Ovary (tissue), 9 donors: ENCODE measurements around the gene PRDM13. TPM values are rescaled to one million over a fixed set of nuclear protein-coding genes. Genes with fewer than 3 reads are reported as not detected.

ENCODE experiments used
- DNase-seq, 5 donors: peaks; one replicate each; pipeline ENCODE4 v3.0.0-alpha.2; 2019 to 2020
- H3K27ac ChIP-seq, 2 donors: fragments of 200-600 bp; one replicate each; pipeline versions ENCODE4 v1.5.1 to v1.8.0; 2019 to 2022
- H3K27me3 ChIP-seq: fragments of 200-600 bp; one replicate; pipeline ENCODE4 v1.8.0; 2022
- H3K36me3 ChIP-seq: fragments of 200-600 bp; sonication (generic); one replicate; pipeline ENCODE4 v1.5.1; 2019
- H3K4me1 ChIP-seq: one replicate; pipeline ENCODE4 v1.8.1; 2013; ENCODE audit warnings: mild to moderate bottlenecking, moderate library complexity; ENCODE audit not compliant: insufficient read depth
- H3K4me3 ChIP-seq: fragments of 200-600 bp; sonication (generic); one replicate; pipeline ENCODE4 v1.5.1; 2017
- H3K9me3 ChIP-seq, 2 donors: fragments of 200-600 bp in 1 of 2; sonication (generic) in 1 of 2; one replicate each; pipeline versions ENCODE4 v1.5.1 to v1.8.1; 2013 to 2019; ENCODE audit warnings: mild to moderate bottlenecking in 1 of 2, moderate library complexity in 1 of 2
- CTCF ChIP-seq, 3 donors: fragments of 450-650 bp in 2 of 3; fragments of 200-600 bp in 1 of 3; IDR thresholded peaks; one replicate each; pipeline versions ENCODE4 v1.5.1 to v1.8.0; 2016 to 2022; ENCODE audit warnings: antibody characterized with exemption in 3 of 3, mild to moderate bottlenecking in 1 of 3
- EP300 ChIP-seq: sonication (generic); formaldehyde crosslinking; IDR thresholded peaks from one replicate; pipeline ENCODE4 v1.6.1; 2017; ENCODE audit warnings: antibody characterized with exemption
- POLR2A ChIP-seq: fragments of 450-650 bp; IDR thresholded peaks from one replicate; pipeline ENCODE4 v1.6.1; 2017; ENCODE audit warnings: antibody characterized with exemption, mild to moderate bottlenecking, moderate library complexity
- WGBS, 3 donors: extraction: QIAGEN DNeasy Blood & Tissue Kit in 1 of 3; methylation state at CpG; one replicate each; pipeline versions ENCODE4 v1.1.5 to v1.1.7; 2013 to 2017; 5-methylcytosine and 5-hydroxymethylcytosine counted together
- intact Hi-C, 4 donors: fragments of 100-400 bp; cut with DNase I; formaldehyde crosslinking; loops; one replicate each; pipeline versions ENCODE4 v1.11.0 to v1.15.1; 2022 to 2023
- polyA plus RNA-seq, 2 donors: library from polyadenylated mRNA; stranded (reverse); fragments of 200-250 nt in 1 of 2; fragments of 350-450 nt in 1 of 2; fragmentation: Illumina TruSeq in 1 of 2; extraction: RNeasy Lipid Tissue Mini Kit (QIAGEN cat#74804) in 1 of 2; gene quantifications; one replicate each; pipeline ENCODE4 v1.2.3, GENCODE V29; 2013 to 2014
- total RNA-seq, 7 donors: library from RNA; depleted of rRNA in 2 of 7; stranded (reverse); fragments of >200 nt in 2 of 7; fragmentation: NEBNext Ultra II Directional in 3 of 7; extraction: Animal tissue kit (Norgen Biotek cat#: 25700) in 3 of 7; gene quantifications; one replicate each; pipeline versions ENCODE4 v1.1.0 to v1.2.4, GENCODE V29; 2016 to 2023
- donor health status: DM: no; HTN: no; CAD: no; lungs with moderate emphysema.
- donor health status: DM: no; HTN: no; CAD: no.
- donor health status: Bipolar disorder and iron deficiency.
- donor health status: DM: yes; HTN: yes; CAD: no.
- donor health status: DM: no; HTN: no; CAD: no.
- donor health status: DM: yes; HTN: yes; CAD: no.

The PRDM13 gene
- total and polyA plus RNA-seq, 9 donors, result 0.02 TPM; not detected in 8

- WGBS, 3 donors, result 1 to 2% (median 1%) methylated on average over 52 to 64 of the region's 64 CpGs
- Histone ChIP-seq H3K27me3 (no peaks in the 10 kb centered on the region), H3K27ac (peak within 1 kb of the TSS; percentile 21 to 66), H3K36me3 (no peaks in the 10 kb centered on the region), H3K4me1 (no peaks in the 10 kb centered on the region), H3K9me3 (no peaks in the 10 kb centered on the region), H3K4me3 (peak within 1 kb of the TSS; percentile 92)
- TF ChIP-seq CTCF (IDR thresholded peaks at IDR 0.05), result no peak
- peak; percentile 51 for TF ChIP-seq POLR2A
- TF ChIP-seq EP300, result no peak
- intact Hi-C loops, result no loop called here
- peak; percentile 91 to 96 (median 94) for DNase-seq
These were observed 38.3 kb upstream of the PRDM13 start, which contains the start of gene CCNC for GRCh38 chr6:99568103-99568933. Gene CCNC (minus strand): TSS chr6:99568660. CDS start chr6:99568527, 133 bp downstream.

DNA sequence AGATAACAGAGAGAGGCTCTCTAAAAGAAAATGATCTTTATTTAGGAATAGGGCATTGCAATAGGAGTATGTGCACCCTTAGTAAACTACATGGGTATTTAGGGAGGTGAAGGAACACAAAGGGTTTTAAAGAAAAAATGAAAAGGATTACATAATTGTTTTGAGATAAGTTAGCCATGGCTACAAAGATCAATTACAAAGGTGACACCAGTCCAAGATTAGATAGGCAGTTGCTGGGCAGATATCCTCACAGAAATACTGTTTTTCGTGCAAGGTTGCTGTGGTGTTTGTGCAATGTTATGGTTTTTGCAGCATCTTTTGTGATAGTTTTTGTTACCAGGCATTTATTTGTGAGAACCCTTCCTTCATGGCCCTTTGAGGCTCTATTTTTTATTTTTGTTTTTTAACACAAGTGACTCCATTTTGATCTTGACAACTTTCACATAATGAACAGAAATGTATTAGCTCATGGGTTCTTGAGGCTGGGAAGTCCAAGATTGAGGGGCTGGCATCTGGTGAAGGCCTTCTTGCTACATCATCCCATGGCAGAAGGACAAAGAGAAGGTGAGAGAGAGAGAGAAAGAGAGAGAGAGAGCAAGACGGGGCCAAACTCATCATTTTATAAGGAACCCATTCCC is 32.5 kb upstream of the PRDM13 start:
- Histone ChIP-seq H3K9me3 (no peaks in the 10 kb centered on the region), H3K36me3 (no peaks in the 10 kb centered on the region), H3K27me3 (no peaks in the 10 kb centered on the region), H3K4me3 (no peak overlapping the region), H3K4me1 (no peaks in the 10 kb centered on the region), H3K27ac (no peak overlapping the region)
- intact Hi-C loops, result no loop called here
- 85 to 89% (median 85%) methylated on average over 2 of the region's 2 CpGs for WGBS, 3 donors
- no peak for DNase-seq
- TF ChIP-seq CTCF (IDR thresholded peaks at IDR 0.05) (no peak), POLR2A (no peak), EP300 (no peak)

GRCh38 chr6:99575544-99576227 is 30.9 kb upstream of the PRDM13 start:
- WGBS, 3 donors, result 96 to 100% (median 98%) methylated on average over 2 of the region's 2 CpGs
- no peaks in the 10 kb centered on the region for H3K9me3 ChIP-seq
- TF ChIP-seq EP300, result no peak
- TF ChIP-seq POLR2A, result no peak
- no peak for TF ChIP-seq CTCF (IDR thresholded peaks at IDR 0.05)
- no peaks in the 10 kb centered on the region for H3K4me1 ChIP-seq
- H3K27me3 ChIP-seq, result no peaks in the 10 kb centered on the region
- no peak overlapping the region for H3K27ac ChIP-seq
- no peaks in the 10 kb centered on the region for H3K36me3 ChIP-seq
- DNase-seq, result no peak
- H3K4me3 ChIP-seq, result no peak overlapping the region
- intact Hi-C loops, result no loop called here

DNA sequence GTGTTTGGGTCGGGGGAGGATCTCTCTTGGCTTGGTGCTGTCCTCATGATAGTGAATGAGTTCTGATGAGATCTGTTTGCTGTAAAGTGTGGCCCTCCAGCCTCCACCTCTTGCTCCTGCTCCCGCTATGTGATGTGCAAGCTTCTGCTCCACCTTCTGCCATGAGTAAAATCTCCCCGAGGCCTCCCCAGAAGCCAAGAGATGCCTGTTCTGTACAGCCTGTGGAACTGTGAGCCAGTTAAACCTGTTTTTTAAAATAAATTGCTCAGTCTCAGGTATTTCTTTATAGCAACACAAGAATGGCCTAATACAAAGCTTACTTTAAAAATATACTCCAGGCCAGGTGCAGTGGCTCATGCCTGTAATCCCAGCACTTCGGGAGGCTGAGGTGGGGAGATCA is 26.9 kb upstream of the PRDM13 start:
- DNase-seq, result no peak
- H3K27me3 ChIP-seq, result no peaks in the 10 kb centered on the region
- no peaks in the 10 kb centered on the region for H3K9me3 ChIP-seq
- intact Hi-C loops, result no loop called here
- H3K4me3 ChIP-seq, result no peak overlapping the region
- H3K36me3 ChIP-seq, result no peaks in the 10 kb centered on the region
- H3K27ac ChIP-seq, result no peak overlapping the region
- no peaks in the 10 kb centered on the region for H3K4me1 ChIP-seq
- WGBS, 3 donors, result 79 to 88% (median 86%) methylated on average over 4 of the region's 4 CpGs
- no peak for TF ChIP-seq EP300
- TF ChIP-seq CTCF (IDR thresholded peaks at IDR 0.05), result no peak
